HG03064 (cell line): ENCODE results near the gene IPP.
"Not testable (repeated sequence)": the region's sequence is repeated elsewhere in the genome, so short reads cannot be mapped to it uniquely, and the experiment has no call there.

Source experiments
- ATAC-seq: cut with Tn5 transposase; IDR thresholded peaks from one replicate; pipeline ENCODE4 v1.9.1; 2021; ENCODE audit warnings: low read depth; ENCODE audit not compliant: unreplicated experiment

Gene IPP

DNA sequence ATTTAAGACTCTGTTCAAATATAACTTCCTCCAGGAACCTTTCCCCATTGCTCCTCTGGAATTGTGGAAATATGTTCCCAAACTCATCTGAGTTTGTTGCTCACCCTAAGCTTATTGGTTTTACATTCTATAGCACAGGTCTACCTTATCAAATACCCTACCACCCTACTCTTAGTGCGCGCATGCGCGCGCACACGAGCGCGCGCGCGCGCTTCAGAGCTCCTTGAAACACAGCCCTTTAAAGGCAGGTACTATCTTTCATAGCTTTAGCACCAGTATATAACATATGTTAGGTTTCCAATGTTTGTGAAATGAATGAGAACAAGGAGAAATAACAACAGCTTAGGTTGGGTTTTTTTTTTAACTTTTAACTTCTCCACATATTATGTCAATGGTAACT, 3.5 kb downstream of the IPP start:
- no peak for ATAC-seq

- ATAC-seq = not testable (repeated sequence)
These were observed 10.8 kb downstream of the IPP start for GRCh38 chr1:45739641-45740156.

GRCh38 chr1:45739137-45739536, 11.3 kb downstream of the IPP start:
- ATAC-seq = no peak

- no peak for ATAC-seq
These were observed 19.6 kb downstream of the IPP start for GRCh38 chr1:45730780-45731319.

- no peak for ATAC-seq
These were observed 20.2 kb downstream of the IPP start for GRCh38 chr1:45730075-45730779.

DNA sequence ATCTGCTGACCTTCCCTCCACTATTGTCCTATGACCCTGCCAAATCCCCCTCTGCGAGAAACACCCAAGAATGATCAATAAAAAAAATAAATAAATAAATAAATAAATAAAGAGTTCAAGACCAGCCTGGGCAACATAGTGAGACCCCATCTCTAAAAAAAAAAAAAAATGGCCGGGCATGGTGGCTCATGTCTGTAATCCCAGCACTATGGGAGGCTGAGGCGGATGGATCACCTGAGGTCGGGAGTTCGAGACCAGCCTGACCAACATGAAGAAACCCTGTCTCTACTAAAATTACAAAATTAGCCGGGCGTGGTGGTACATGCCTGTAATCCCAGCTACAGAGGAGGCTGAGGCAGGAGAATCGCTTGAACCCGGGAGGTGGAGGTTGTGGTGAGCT, 24.4 kb downstream of the IPP start:
- not testable (repeated sequence) for ATAC-seq

DNA sequence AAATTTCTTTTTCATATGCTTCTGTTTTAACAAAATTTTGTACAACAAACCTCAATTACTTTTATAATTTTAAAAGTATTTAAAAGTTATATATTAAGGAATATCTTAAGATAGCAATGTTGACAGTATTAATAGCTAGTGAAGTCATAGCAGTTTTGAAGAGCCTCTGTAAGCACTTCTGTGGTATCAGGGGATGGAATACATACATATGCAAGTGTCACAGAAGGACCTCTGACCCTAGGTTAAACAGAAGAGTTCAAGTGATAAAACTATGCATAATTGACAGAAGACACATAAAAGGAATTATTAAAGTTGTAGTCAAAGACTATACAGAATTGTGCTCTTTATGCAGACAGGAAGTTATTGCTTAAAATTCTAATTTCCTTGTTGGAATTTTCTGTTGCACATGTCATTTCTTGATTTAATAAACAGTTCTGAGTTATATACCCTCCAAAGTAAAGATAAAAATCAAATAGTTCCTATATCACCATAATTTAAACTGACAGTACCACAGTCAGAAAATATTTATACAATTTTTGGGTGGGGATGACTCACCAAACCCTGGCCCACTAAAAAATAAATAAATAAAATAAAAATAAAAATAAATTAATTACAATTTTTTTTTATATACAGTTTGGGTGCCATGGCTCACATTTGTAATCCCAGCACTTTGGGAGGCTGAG, 27.1 kb downstream of the IPP start:
- ATAC-seq = no peak

DNA sequence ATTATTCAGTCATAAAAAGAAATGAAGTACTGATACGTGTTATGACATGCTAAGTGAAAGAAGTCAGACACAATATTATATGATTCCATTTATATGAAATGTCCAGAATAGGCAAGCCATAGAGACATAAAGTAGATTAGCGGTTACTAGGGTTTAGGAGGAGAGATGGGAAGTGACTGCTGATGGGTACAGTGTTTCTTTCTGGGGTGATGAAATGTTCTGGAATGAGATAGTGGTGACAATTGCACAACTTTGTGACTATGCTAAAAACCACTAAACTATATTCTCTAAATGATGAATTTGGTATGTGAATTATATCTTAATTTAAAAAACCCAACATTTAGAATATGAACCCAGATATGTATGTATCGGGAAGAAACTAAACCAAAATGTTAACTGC, 27.6 kb downstream of the IPP start:
- no peak for ATAC-seq

DNA sequence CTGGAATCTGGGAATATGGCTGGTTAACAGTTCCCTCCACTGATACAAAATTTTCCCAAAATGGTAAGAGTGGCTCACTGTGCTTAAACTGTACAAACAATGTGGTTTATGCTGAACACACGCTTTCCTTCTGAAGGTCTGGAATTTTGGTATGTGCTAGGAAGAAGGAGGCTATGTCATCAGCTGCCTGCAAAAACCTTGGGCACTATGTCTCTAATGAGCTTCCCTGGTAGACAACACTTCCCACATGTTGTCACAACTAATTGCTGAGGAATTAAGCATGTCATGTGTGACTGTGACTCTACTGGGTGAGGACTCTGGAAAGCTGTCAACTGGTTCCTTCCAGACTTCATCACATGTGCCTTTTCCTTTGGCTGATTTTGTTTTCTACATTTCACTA, 29.2 kb downstream of the IPP start:
- ATAC-seq = no peak

DNA sequence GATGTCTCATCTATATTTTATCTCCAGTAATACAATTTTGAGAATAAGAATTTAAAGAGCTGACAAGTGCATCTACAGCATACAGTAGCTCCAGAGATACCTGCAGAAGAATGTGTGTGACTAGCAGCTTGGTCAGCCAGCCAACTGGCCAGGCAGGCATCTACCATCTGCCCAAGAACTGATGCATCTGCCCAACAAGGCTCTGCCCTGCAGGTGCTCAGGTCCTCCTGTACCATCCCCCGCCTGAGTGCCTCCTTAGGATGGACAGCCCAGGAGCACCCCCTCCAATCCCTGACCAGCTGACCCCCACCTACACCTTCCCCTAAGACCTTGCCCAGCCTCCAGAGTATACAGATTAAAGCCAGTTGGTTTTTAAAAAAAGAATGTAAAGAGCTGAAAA, 32.2 kb downstream of the IPP start:
- no peak for ATAC-seq

GRCh38 chr1:45717386-45717785, 33.1 kb downstream of the IPP start:
- ATAC-seq = not testable (repeated sequence)

GRCh38 chr1:45716700-45717099, 33.8 kb downstream of the IPP start:
- ATAC-seq = no peak

DNA sequence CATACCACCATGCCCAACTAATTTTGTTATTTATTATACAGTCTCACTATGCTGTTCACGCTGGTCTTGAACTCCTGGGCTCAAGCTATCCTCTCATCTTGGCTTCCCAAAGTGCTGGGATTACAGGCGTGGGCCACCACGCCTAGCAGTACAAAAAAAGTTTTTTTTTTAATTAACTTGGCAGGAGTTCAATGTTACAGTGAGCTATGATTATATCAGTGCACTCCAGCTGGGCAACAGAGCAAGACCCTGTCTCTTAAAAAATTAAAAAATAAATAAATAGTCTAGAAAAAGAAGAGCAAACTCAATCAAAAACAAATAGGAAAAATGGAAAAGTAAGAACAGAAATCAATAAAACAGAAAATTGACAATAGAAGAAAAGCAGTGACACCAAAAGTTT, 36.7 kb downstream of the IPP start:
- ATAC-seq = no peak

DNA sequence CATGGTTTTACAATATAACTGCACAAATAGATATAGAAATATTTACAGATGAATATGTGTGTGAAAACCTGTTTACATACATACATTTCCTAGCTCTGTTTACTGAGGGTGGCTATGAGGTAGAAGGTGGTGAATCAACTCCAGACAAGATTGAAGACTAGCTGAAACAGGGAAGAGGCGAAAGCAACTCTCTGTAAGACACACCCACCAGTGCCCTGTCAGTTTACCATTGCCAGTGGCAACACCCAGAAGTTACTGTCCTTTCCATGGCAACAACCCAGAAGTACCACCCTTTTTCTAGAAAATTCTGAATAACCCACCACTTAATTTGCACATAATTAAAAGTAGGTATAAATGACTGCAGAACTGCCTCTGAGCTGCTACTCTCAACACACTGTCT, 45.8 kb downstream of the IPP start:
- no peak for ATAC-seq

DNA sequence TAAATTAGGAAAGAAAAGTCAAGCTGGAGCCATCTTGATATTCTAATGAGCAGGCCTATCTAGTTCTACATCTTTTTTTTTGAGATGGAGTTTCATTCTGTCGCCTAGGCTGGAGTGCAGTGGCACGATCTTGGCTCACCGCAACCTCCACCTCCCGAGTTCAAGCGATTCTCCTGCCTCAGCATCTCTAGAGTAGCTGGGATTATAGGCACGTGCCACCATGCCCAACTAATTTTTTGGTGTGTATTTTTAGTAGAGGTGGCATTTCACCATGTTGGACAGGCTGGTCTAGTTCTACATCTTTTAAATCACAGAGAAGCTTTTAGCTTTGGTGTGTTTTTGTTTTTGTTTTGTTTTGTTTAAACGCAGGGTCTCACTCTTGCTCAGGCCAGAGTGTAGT, 55.6 kb downstream of the IPP start:
- no peak for ATAC-seq

GRCh38 chr1:45693811-45694210, 56.6 kb downstream of the IPP start:
- not testable (repeated sequence) for ATAC-seq

DNA sequence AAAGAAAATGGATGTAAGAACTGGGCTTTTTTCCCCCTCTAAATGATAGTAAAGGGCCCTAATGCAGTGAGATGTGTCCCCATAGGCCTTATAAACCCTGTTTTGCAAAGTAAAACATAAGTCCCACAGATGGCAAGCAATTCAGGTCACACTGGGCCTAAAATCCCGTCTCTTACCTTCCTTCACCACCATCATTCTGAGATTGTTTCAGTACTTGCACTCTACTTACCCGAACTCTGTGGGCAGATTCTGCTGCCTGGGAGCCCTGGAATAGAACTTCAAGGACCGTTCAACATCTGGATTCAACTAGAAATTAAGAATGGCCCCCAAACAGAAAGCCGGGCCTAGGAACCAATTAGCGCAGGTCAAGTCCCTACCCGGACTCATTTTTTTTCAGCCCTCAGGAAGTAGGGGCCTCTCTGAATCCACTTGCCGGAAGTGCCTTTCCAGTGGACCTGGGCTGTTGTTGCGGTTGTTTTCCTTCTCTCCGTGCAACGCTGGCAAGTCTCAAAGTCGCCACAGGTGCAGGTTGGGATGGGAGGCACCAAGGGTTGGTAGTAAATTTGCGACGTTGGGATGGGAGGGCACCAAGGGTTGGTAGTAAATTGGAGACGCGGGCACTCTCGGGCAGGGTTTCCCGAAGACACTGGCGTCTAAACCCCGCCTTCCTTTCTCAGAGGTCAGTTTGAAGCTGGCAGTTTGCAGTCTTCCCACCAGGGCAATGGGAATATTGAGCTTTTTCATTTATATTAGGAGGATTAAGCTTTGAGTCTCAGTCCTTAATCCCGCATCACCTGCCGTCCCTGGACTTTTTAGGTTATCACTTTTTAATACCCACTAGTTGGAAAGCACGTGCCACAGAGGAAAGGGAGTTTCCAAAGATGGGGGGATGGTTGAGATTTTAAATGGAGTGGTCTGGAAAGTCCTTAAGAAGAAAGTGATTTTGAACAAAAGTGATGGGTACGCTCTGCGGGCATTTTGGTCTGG, 62.4 kb downstream of the IPP start, which contains the start of gene TMEM69:
TSS of gene TMEM69 (plus strand) at position 428 of the 987 bp plus-strand sequence. CDS start 2,888 bp downstream, outside the sequence.
- no peak for ATAC-seq

GRCh38 chr1:45687014-45687753, 63.3 kb downstream of the IPP start:
- ATAC-seq = peak; percentile 75

- peak; percentile 54 for ATAC-seq
These were observed 64.0 kb downstream of the IPP start, which contains the start of gene GPBP1L1 for GRCh38 chr1:45686288-45687013. Gene GPBP1L1, minus strand, starts transcription at chr1:45686533. Its CDS starts 27,446 bp downstream, at chr1:45659087.
